Hepatic stellate cell (primary cell): Measurements from ENCODE around the gene BOLA1.
"Not testable (repeated sequence)": the region's sequence is repeated elsewhere in the genome, so short reads cannot be mapped to it uniquely, and the experiment has no call there.

Experiments used
- DNase-seq: peaks from one replicate; pipeline ENCODE4 v3.0.0; 2011; ENCODE audit warnings: low spot score

BOLA1 gene

GRCh38 chr1:149931212-149931790 is 31.9 kb downstream of the BOLA1 start:
- DNase-seq: no peak

- DNase-seq: no peak
Observed at GRCh38 chr1:149932474-149932873, 33.1 kb downstream of the BOLA1 start.

- no peak for DNase-seq
Observed at GRCh38 chr1:149933208-149933607, 33.8 kb downstream of the BOLA1 start.

- no peak for DNase-seq
Observed at GRCh38 chr1:149934356-149934755, 35.0 kb downstream of the BOLA1 start.

GRCh38 chr1:149936170-149936991 is 37.0 kb downstream of the BOLA1 start, which contains the start of gene MTMR11:
TSS of gene MTMR11 (minus strand) at chr1:149936879. CDS start at chr1:149936647, 232 bp downstream.
- DNase-seq: peak; percentile 61

- peak; percentile 26 for DNase-seq
Observed at GRCh38 chr1:149936992-149937705, 37.8 kb downstream of the BOLA1 start.

- no peak for DNase-seq
Observed at GRCh38 chr1:149937759-149938158, 38.4 kb downstream of the BOLA1 start.

- not testable (repeated sequence) for DNase-seq
Observed at GRCh38 chr1:149938668-149939003, 39.3 kb downstream of the BOLA1 start.

- no peak for DNase-seq
Observed at GRCh38 chr1:149940427-149940826, 41.1 kb downstream of the BOLA1 start.

- DNase-seq: peak; percentile 23
Observed at GRCh38 chr1:149942207-149942606, 42.8 kb downstream of the BOLA1 start.

GRCh38 chr1:149942885-149943284 is 43.5 kb downstream of the BOLA1 start:
- DNase-seq: no peak

GRCh38 chr1:149945206-149945605 is 45.8 kb downstream of the BOLA1 start:
- DNase-seq: no peak

- DNase-seq: no peak
Observed at GRCh38 chr1:149949911-149950310, 50.5 kb downstream of the BOLA1 start.
